T-cell (primary cell): ENCODE results near the gene RFX3. TPM values are rescaled to one million over a fixed set of nuclear protein-coding genes. Genes with fewer than 3 reads are reported as not detected.

ENCODE experiments used
- ATAC-seq, 4 experiments: fragments of 200-7000 bp in 3 of 4; fragments of 150-1000 bp in 1 of 4; cut with Tn5 transposase; replicated peaks in 1 of 4; 1 replicate in 3 of 4; 2 replicates in 1 of 4; pipeline ENCODE4 v1.10.0; 2021; ENCODE audit warnings: moderate library complexity in 3 of 4, mild to moderate bottlenecking in 2 of 4, moderate number of reproducible peaks in 1 of 4
- CTCF ChIA-PET, 2 donors: fragments of 300-600 bp; sonication (Branson Sonifier 250); formaldehyde crosslinking; loops; one replicate each; lab custom pipeline; 2022; ENCODE audit warnings: antibody characterized with exemption in 2 of 2; lab: Charles Lee
- POLR2A ChIA-PET, 2 donors: fragments of 300-600 bp; sonication (Branson Sonifier 250); formaldehyde crosslinking; loops; one replicate each; lab custom pipeline; 2022; ENCODE audit warnings: antibody characterized with exemption in 2 of 2; lab: Charles Lee
- DNase-seq, 35 experiments: peaks; one replicate each; pipeline versions ENCODE4 v3.0.0 to v3.0.0-alpha.2; 2013 to 2023
- H3K27ac ChIP-seq: one replicate; pipeline ENCODE4 v1.5.1; 2013; ENCODE audit warnings: low read length
- H3K27me3 ChIP-seq, 2 experiments: replicated peaks in 1 of 2; 1 replicate in 1 of 2; 2 replicates in 1 of 2; pipeline versions ENCODE4 v1.6.1 to v1.7.0; 2013; ENCODE audit warnings: low read length in 1 of 2, mixed read lengths in 1 of 2; ENCODE audit not compliant: control insufficient read depth in 2 of 2, insufficient read depth in 2 of 2; ENCODE audit errors: extremely low read depth in 1 of 2
- H3K36me3 ChIP-seq, 2 donors: 1 replicate in 1 of 2; 2 replicates in 1 of 2; pipeline versions ENCODE4 v1.6.1 to v1.7.0; 2013; ENCODE audit warnings: low read length in 1 of 2; ENCODE audit not compliant: control insufficient read depth in 2 of 2, insufficient read depth in 1 of 2; ENCODE audit errors: extremely low read depth in 1 of 2
- H3K4me1 ChIP-seq, 2 experiments: 1 replicate in 1 of 2; 2 replicates in 1 of 2; pipeline versions ENCODE4 v1.6.1 to v1.7.0; 2013; ENCODE audit warnings: low read length in 2 of 2, mixed read lengths in 1 of 2; ENCODE audit not compliant: insufficient read depth in 2 of 2, control insufficient read depth in 1 of 2; ENCODE audit errors: extremely low read depth in 1 of 2
- H3K4me3 ChIP-seq, 2 donors: 1 replicate in 1 of 2; 2 replicates in 1 of 2; pipeline versions ENCODE4 v1.5.1 to v1.7.0; 2013; ENCODE audit warnings: mild to moderate bottlenecking in 2 of 2, low read length in 1 of 2, moderate library complexity in 1 of 2; ENCODE audit not compliant: control insufficient read depth in 1 of 2; ENCODE audit errors: extremely low read depth in 1 of 2
- H3K9me3 ChIP-seq: 2 replicates; pipeline ENCODE4 v1.7.0; 2013
- H3K27ac Mint-ChIP-seq, 2 donors: one replicate each; pipeline ENCODE4 v1.8.0; 2020 to 2021; ENCODE audit warnings: mild to moderate bottlenecking in 2 of 2, mixed read lengths in 2 of 2
- H3K27me3 Mint-ChIP-seq, 2 donors: one replicate each; pipeline ENCODE4 v1.8.0; 2021 to 2022; ENCODE audit warnings: mixed read lengths in 2 of 2
- H3K36me3 Mint-ChIP-seq: one replicate; pipeline ENCODE4 v1.8.0; 2021; ENCODE audit warnings: mixed read lengths
- H3K4me1 Mint-ChIP-seq, 3 donors: one replicate each; pipeline ENCODE4 v1.8.0; 2020 to 2022; ENCODE audit warnings: mixed read lengths in 3 of 3, mild to moderate bottlenecking in 1 of 3
- H3K4me3 Mint-ChIP-seq, 3 donors: one replicate each; pipeline ENCODE4 v1.8.0; 2020 to 2022; ENCODE audit warnings: mild to moderate bottlenecking in 3 of 3, mixed read lengths in 3 of 3, moderate library complexity in 3 of 3
- H3K9me3 Mint-ChIP-seq, 3 donors: one replicate each; pipeline ENCODE4 v1.8.0; 2020 to 2022; ENCODE audit warnings: mixed read lengths in 3 of 3
- WGBS: methylation state at CpG from one replicate; pipeline ENCODE4 v1.1.5; 2013; ENCODE audit warnings: missing lambda C conversion rate; ENCODE audit not compliant: insufficient coverage; 5-methylcytosine and 5-hydroxymethylcytosine counted together
- total RNA-seq, 35 experiments: library from RNA in 6 of 35; stranded (reverse) in 6 of 35; fragments of 120-200 nt in 1 of 35; gene quantifications; one replicate each; pipeline versions ENCODE4 v1.2.1 to v1.2.4 and lab custom pipeline; 2013 to 2026

The RFX3 gene
- 10 to 100 TPM; 16.3 to 32.2 (median 20.5) TPM for total RNA-seq
- total RNA-seq (2013), result 18.0 TPM
- 14.0 to 50.0 (median 27.7) reads per million in 29 experiments for total RNA-seq (lab: John Stamatoyannopoulos, UW)

GRCh38 chr9:3525836-3526164 is at the start of gene RFX3:
Gene RFX3 (minus strand): TSS chr9:3526001. CDS start chr9:3395588, 130,413 bp downstream.
- under 1% methylated on average over 21 of the region's 24 CpGs for WGBS
- no peaks in the 10 kb centered on the region for H3K9me3 ChIP-seq
- H3K4me1 ChIP-seq, result peaks cover 12 to 34% of the 10 kb centered on the region in 2 experiments
- ChIA-PET CTCF (interaction anchor here in 1 of 2 donors (0.6 kb wide), 1 partner anchor 682 kb away, joined by 3 read pairs; the partner anchor contains the start of gene PUM3), POLR2A (interaction anchor here (0.6 to 2.9 kb wide), 4 partner anchors 9 to 681 kb away, joined by 3 to 28 read pairs (median 9); partner anchors contain the start of gene PUM3 (in 1 of the 2))
- H3K27me3 Mint-ChIP-seq, result no peaks in the 10 kb centered on the region
- H3K27me3 ChIP-seq, result no peaks in the 10 kb centered on the region
- peaks cover 55 to 76% (median 65%) of the 10 kb centered on the region in 3 donors for H3K4me1 Mint-ChIP-seq
- ATAC-seq (peak; percentile 64 to 73 (median 68)), DNase-seq (peak; percentile 79 to 96 (median 91))
- H3K27ac Mint-ChIP-seq, result peak within 1 kb of the TSS; percentile 99 to 100
- peak within 1 kb of the TSS; percentile 100 for H3K27ac ChIP-seq
- peaks cover 6% of the 10 kb centered on the region for H3K36me3 Mint-ChIP-seq
- peaks cover 0 to 3% (median 0%) of the 10 kb centered on the region in 3 donors for H3K9me3 Mint-ChIP-seq
- H3K4me3 Mint-ChIP-seq, result peak within 1 kb of the TSS; percentile 95 to 96 (median 96)
- H3K36me3 ChIP-seq, result peaks cover 0 to 3% of the 10 kb centered on the region in 2 donors
- peak within 1 kb of the TSS; percentile 81 to 85 for H3K4me3 ChIP-seq

GRCh38 chr9:3571500-3571899 is 45.7 kb upstream of the RFX3 start:
- no peak for ATAC-seq
- H3K27ac Mint-ChIP-seq, result no peak overlapping the region
- H3K27ac ChIP-seq, result no peak overlapping the region
- ChIA-PET POLR2A (interaction anchor here in 1 of 2 donors (0.6 kb wide), 1 partner anchor 172 kb away, joined by 6 read pairs; no protein-coding TSS in a partner anchor), CTCF (interaction anchor here in 1 of 2 donors (1.0 kb wide), 1 partner anchor 104 kb away, joined by 3 read pairs; no protein-coding TSS in a partner anchor)
- H3K4me3 ChIP-seq, result no peak overlapping the region
- H3K36me3 ChIP-seq, result no peaks in the 10 kb centered on the region
- H3K4me1 Mint-ChIP-seq, result no peaks in the 10 kb centered on the region
- no peak overlapping the region for H3K4me3 Mint-ChIP-seq
- H3K4me1 ChIP-seq, result no peaks in the 10 kb centered on the region
- DNase-seq, result no peak
- H3K9me3 ChIP-seq, result no peaks in the 10 kb centered on the region
- H3K27me3 ChIP-seq, result no peaks in the 10 kb centered on the region
- no peaks in the 10 kb centered on the region for H3K27me3 Mint-ChIP-seq
- H3K36me3 Mint-ChIP-seq, result peaks cover 15% of the 10 kb centered on the region
- no CpG with 5 or more reads among the region's 1 CpG for WGBS
- H3K9me3 Mint-ChIP-seq, result no peaks in the 10 kb centered on the region

GRCh38 chr9:3569529-3569928 is 43.7 kb upstream of the RFX3 start:
- DNase-seq (no peak), ATAC-seq (no peak)
- Mint-ChIP-seq H3K36me3 (peaks cover 8% of the 10 kb centered on the region), H3K9me3 (no peaks in the 10 kb centered on the region), H3K27ac (no peak overlapping the region), H3K4me1 (no peaks in the 10 kb centered on the region), H3K27me3 (no peaks in the 10 kb centered on the region), H3K4me3 (no peak overlapping the region)
- H3K4me3 ChIP-seq, result no peak overlapping the region
- WGBS, result no CpG with 5 or more reads among the region's 1 CpG
- no peaks in the 10 kb centered on the region for H3K9me3 ChIP-seq
- ChIA-PET POLR2A (interaction anchor here in 1 of 2 donors (0.5 kb wide), 2 partner anchors 11 to 348 kb away, joined by 3 read pairs; no protein-coding TSS in a partner anchor), CTCF (no interaction called here)
- no peaks in the 10 kb centered on the region for H3K4me1 ChIP-seq
- no peaks in the 10 kb centered on the region for H3K36me3 ChIP-seq
- no peak overlapping the region for H3K27ac ChIP-seq
- H3K27me3 ChIP-seq, result no peaks in the 10 kb centered on the region

DNA sequence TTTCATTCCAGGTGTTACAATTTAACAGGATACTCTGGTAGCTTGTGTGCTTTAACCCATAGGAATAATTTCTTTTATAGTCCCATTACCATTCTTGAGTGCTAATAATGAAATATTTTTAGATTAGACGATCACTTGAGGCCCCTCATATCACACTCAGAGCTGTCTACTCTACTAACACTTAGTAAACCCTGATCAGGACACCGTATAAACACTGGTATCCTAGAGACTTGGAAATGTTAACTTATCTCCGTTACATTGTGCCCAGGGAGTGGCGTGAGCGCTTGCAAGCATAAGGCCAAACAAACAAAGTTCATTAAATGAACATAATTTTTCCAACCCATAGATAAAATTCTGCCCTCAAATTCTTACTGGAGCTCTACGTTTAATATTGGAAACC is 42.2 kb upstream of the RFX3 start:
- ATAC-seq (no peak), DNase-seq (no peak)
- Histone ChIP-seq H3K4me1 (no peaks in the 10 kb centered on the region), H3K36me3 (no peaks in the 10 kb centered on the region), H3K9me3 (no peaks in the 10 kb centered on the region), H3K27me3 (no peaks in the 10 kb centered on the region), H3K4me3 (no peak overlapping the region), H3K27ac (no peak overlapping the region)
- Mint-ChIP-seq H3K36me3 (peaks cover 11% of the 10 kb centered on the region), H3K4me3 (no peak overlapping the region), H3K4me1 (no peaks in the 10 kb centered on the region), H3K27me3 (no peaks in the 10 kb centered on the region), H3K9me3 (no peaks in the 10 kb centered on the region), H3K27ac (no peak overlapping the region)
- ChIA-PET POLR2A (interaction anchor here in 1 of 2 donors (0.6 kb wide), 1 partner anchor 75 kb away, joined by 3 read pairs; no protein-coding TSS in a partner anchor), CTCF (no interaction called here)
- WGBS, result 100% methylated on average over 1 of the region's 6 CpGs

DNA sequence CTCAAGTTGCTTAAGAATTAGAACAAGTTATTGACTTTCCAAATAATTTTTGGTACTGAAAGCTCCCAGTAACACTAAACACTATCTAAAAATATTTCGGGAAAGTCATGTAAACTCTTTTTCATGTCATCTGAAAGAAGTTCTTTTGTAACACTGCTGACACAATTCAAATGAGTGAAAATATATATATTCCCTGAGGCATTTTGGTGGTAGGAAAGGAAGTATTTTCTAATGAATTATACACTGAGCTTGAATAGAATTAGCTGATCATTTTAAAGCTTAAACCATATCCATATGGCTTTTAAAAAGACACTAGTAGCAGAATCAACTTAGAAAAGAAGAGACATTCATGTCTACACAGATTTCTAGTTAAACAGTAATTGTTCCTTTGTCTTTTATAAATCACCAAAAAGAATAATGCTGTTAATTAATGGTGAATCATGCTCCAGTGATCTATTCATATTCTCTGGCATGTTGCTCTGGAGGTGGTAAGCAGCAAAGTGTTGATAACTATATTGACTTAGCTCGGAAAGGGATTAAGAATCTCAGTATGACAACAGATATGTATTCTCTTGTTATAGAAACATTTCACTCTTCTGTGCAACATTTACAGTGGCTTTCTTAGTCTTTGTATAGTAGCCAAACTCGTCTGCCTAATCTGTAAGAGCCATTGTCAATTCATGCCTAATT is 27.4 kb upstream of the RFX3 start:
- DNase-seq, result no peak
- H3K27me3 ChIP-seq, result no peaks in the 10 kb centered on the region
- ATAC-seq, result no peak
- Mint-ChIP-seq H3K36me3 (peaks cover 60% of the 10 kb centered on the region), H3K27ac (no peak overlapping the region), H3K4me1 (no peaks in the 10 kb centered on the region), H3K9me3 (peaks cover 0 to 8% (median 0%) of the 10 kb centered on the region in 3 donors), H3K27me3 (no peaks in the 10 kb centered on the region), H3K4me3 (no peak overlapping the region)
- CTCF ChIA-PET, result interaction anchor here in 1 of 2 donors (0.6 to 0.7 kb wide), 2 partner anchors 114 to 314 kb away, joined by 3 read pairs; no protein-coding TSS in a partner anchor
- 83% methylated on average over 1 of the region's 3 CpGs for WGBS
- no peak overlapping the region for H3K4me3 ChIP-seq
- no peak overlapping the region for H3K27ac ChIP-seq
- POLR2A ChIA-PET, result no interaction called here
- no peaks in the 10 kb centered on the region for H3K4me1 ChIP-seq
- H3K9me3 ChIP-seq, result no peaks in the 10 kb centered on the region
- no peaks in the 10 kb centered on the region for H3K36me3 ChIP-seq

GRCh38 chr9:3549225-3549624 is 23.4 kb upstream of the RFX3 start:
- H3K9me3 ChIP-seq, result no peaks in the 10 kb centered on the region
- ChIA-PET POLR2A (interaction anchor here in 1 of 2 donors (0.6 kb wide), 1 partner anchor 25 kb away, joined by 3 read pairs; no protein-coding TSS in a partner anchor), CTCF (no interaction called here)
- Mint-ChIP-seq H3K4me3 (no peak overlapping the region), H3K4me1 (no peaks in the 10 kb centered on the region), H3K36me3 (peaks cover 42% of the 10 kb centered on the region), H3K27ac (no peak overlapping the region), H3K27me3 (no peaks in the 10 kb centered on the region), H3K9me3 (no peaks in the 10 kb centered on the region)
- H3K27me3 ChIP-seq, result no peaks in the 10 kb centered on the region
- no peaks in the 10 kb centered on the region for H3K36me3 ChIP-seq
- no peak for DNase-seq
- no peak overlapping the region for H3K4me3 ChIP-seq
- no peak for ATAC-seq
- H3K4me1 ChIP-seq, result no peaks in the 10 kb centered on the region
- no peak overlapping the region for H3K27ac ChIP-seq
